HG03354 (cell line): ENCODE results near the gene CNDP2.

Experiments
- ATAC-seq: cut with Tn5 transposase; IDR thresholded peaks from one replicate; pipeline ENCODE4 v1.9.1; 2021; ENCODE audit warnings: mild to moderate bottlenecking; ENCODE audit not compliant: unreplicated experiment, poor library complexity, severe bottlenecking

The CNDP2 gene

GRCh38 chr18:74529811-74530583 lies 33.8 kb downstream of the CNDP2 start:
- no peak for ATAC-seq

DNA sequence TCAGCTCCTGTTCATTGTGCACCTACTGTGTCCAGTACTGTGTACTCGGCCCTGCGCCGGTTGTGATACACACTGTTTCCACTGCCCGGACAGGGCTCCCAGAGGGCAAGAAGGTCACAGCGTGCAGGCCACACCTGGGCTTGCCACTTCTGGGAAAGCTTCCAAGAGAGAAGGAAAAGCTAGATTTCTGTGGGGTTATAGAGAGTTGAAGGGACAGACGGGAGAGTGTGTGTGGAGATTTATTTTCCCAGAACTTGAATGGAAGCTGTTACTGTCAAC lies 34.4 kb downstream of the CNDP2 start:
- no peak for ATAC-seq

DNA sequence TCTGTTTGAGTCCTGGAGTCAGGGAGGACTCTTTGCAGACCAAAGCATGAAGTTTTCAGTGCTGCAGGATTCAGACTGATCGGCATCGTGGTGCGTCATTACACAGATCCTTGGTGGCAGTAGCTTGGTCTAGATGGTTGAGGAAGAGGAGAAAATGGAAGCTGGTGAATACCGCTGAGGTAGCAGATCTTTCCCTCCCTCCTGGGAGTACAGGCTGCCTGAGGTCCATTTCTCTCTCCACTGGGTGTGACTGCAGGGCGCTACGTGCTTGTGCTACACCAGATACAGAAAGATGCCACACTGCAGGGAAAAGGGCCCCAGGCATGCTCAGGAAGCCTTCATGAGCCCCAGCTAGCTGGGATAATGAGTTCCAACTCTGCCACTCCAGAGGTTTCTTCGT lies 34.9 kb downstream of the CNDP2 start:
- ATAC-seq: no peak

GRCh38 chr18:74532511-74533025 lies 36.4 kb downstream of the CNDP2 start:
- ATAC-seq: no peak

- no peak for ATAC-seq
Measured at GRCh38 chr18:74533666-74534065, 37.5 kb downstream of the CNDP2 start.

DNA sequence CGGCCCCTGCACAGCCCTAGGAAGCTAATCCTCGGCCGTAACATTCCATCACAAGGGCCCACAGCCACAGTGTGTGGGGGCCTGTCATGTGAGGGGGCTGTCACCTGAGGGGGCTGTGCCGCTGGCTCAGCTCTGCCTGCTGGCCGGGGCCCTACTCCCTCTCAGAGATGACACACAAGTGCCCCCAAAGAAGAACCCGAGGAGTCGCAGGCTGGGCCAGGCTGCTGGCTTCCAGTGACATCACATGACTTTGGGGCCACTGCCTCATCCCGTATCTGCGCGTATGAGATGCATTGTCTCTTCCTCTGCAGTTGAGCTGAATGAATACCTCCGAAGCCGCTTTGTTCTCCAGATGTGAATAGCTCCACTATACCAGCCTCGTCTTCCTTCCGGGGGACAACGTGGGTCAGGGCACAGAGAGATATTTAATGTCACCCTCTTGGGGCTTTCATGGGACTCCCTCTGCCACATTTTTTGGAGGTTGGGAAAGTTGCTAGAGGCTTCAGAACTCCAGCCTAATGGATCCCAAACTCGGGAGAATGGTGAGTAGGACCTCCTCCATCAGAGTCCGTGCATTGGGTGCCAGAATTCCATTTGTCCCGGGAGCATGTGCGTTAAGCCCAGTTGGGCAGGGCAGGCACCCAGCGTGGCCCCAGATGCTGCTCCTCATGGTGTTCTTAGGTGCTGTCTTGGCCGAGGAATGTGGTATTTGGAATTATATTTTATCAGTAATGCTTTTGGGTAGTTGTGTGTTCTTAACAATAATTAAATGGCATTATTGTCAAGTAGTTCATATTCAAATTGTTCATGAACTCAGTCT lies 38.2 kb downstream of the CNDP2 start, which contains the start of gene CNDP1:
Gene CNDP1, plus strand, starts transcription at position 351 of the 820 bp plus-strand sequence. Its CDS starts 168 bp downstream, at position 519.
- ATAC-seq: no peak

- peak; percentile 79 for ATAC-seq
Measured at GRCh38 chr18:74534981-74535649, 39.0 kb downstream of the CNDP2 start.

- ATAC-seq: no peak
Measured at GRCh38 chr18:74539289-74539688, 43.1 kb downstream of the CNDP2 start.

GRCh38 chr18:74540652-74541421 lies 44.7 kb downstream of the CNDP2 start:
- no peak for ATAC-seq

DNA sequence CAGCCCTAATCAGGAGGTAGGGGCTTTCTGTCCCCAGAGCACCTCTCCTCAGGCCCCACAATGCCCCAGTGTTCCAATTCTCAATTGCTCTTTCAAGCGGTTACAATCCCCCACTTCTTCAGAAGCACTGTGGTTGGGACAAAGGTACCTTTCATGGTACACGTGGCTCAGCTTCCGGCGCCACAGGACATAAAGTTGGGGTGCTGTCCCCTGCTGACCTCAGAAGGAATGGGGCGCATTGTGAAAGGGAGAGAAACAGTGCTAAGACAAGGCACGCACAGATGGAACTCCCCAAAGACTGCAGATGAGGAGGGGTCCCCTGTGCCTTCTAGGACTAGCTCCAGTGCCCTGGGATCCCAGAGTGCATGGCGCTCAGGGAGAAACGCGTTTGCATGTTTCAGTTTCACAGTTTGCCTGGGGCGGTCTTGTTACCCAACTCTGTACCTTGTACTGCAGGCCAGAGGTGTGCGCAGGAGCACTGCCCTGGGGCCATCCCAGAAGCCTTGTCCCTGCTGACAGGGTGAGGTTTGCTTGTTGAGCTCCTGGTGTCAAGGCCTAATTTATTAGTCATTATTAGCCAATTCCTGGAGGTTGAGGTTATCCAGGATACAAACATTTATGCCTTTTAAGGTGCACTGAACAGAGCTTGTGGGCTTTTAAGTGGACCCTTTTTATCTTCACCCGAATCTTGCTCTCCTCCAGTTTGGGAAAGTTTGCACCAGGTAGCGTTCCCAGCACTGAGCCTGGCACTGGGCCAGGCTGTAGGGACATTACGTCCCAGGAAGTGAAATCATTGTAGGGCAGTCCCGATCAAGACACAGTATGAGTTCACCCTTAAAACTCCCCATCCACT lies 45.8 kb downstream of the CNDP2 start:
- no peak for ATAC-seq

DNA sequence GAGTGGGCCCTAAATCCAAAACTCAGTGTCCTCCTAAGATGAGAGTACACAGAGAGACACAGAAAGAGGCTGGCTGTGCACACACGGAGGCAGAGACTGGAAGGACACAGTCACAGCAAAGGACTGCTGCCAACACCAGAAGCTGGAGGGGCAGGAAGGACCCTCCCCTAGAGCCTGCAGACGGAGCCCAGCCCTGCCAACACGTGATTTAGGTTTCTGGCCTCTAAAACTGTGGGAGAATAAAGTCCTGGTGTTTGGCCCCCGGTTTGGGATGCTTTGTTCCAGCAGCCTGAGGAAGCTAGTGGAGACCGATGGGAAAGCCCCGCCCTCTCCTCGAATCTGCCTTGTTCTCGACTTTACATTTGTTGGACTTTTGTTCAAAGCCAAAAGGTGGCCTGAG lies 48.7 kb downstream of the CNDP2 start:
- ATAC-seq: no peak

DNA sequence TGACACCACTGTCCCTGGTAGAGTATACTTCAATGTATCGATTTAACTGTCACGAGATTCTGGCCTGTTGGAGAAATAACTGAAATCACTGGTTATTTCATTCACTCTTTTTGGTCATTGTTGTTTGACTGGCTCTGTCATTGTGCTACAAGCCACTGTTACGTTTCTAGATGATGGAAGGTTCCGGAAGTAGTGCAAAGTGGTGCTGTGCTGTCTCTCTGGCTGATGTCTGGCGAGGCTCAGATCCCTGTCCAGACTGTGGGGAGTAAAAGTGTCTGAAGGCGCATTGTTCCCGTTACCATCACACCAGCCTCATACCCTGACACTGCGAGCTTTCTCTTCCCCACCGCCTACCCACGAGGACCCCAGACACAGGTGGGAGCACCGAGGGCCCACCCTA lies 49.8 kb downstream of the CNDP2 start:
- ATAC-seq: no peak

DNA sequence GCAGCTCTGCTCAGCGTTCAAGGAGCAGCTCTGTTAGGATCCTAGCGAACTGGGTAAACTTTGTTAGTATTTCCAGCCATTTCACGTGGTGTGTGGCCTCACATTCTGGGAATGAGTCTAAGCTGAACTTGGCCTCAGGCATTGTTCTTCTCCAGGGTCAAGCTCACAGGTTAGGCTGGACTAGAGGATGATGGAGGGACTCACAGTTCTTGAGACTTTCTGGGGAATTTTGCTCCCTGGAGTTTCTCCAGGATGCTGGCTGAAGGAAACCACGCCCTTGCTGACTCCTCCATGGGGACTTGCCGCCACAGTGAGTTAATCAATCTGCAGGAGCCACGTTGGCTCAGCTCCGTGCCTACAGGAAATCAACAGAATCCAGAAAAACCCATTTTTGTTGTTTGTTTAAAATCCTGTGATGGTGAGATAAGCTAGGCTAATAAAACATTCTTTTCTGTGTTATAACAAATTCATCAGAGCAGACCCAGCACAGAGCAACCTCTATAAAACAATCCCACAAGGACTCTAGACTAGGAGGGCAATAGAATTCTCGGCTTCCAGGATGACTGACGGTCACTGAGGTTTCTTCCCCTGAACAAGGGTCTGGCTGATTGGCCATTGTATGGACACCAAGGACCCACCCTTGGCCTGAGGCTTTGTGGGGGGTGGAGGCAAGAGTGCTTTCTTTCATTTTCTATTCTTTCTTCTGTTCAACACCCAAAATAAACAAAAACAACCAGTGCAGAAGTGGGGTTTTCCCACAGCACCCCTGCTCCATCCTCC lies 50.8 kb downstream of the CNDP2 start:
- ATAC-seq: no peak

- ATAC-seq: no peak
Measured at GRCh38 chr18:74547860-74548259, 51.7 kb downstream of the CNDP2 start.

GRCh38 chr18:74549591-74550104 lies 53.5 kb downstream of the CNDP2 start:
- ATAC-seq: no peak

DNA sequence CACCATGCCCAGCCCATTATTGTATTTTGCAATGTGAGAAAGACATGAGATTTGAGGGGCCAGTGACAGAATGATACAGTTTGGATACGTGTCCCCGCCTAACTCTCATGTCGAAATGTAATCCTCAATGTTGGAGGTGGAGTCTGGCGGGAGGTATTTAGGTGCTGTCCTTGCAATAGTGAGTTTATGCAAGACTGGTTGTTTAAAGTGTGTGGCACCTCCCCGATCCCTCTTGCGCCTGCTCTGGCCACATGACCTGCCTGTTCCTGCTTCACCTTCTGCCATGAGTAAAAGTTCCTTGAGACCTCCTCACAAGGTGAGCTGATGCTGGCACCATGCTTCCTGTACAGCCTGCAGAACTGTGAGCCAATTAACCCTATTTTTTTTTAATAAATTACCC lies 54.7 kb downstream of the CNDP2 start:
- ATAC-seq: no peak

GRCh38 chr18:74551452-74551851 lies 55.3 kb downstream of the CNDP2 start:
- ATAC-seq: no peak
